Left renal cortex interstitium (tissue), 4 donors: ENCODE measurements around the gene HNRNPUL1. TPM values are rescaled to one million over a fixed set of nuclear protein-coding genes. Genes with fewer than 3 reads are reported as not detected.

Source experiments
- DNase-seq, 4 donors: peaks; one replicate each; pipeline ENCODE4 v3.0.0-alpha.2; 2013; ENCODE audit warnings: low read depth in 4 of 4, low spot score in 2 of 4, missing footprints in 1 of 4
- polyA plus RNA-seq, 4 donors: library from polyadenylated mRNA; unstranded; fragments of 120-200 nt; gene quantifications; one replicate each; pipeline ENCODE4 v1.2.1, GENCODE V29; 2013; ENCODE audit not compliant: insufficient read length in 4 of 4

HNRNPUL1 gene
- polyA plus RNA-seq, 4 donors: 192 to 227 (median 205) TPM

DNA sequence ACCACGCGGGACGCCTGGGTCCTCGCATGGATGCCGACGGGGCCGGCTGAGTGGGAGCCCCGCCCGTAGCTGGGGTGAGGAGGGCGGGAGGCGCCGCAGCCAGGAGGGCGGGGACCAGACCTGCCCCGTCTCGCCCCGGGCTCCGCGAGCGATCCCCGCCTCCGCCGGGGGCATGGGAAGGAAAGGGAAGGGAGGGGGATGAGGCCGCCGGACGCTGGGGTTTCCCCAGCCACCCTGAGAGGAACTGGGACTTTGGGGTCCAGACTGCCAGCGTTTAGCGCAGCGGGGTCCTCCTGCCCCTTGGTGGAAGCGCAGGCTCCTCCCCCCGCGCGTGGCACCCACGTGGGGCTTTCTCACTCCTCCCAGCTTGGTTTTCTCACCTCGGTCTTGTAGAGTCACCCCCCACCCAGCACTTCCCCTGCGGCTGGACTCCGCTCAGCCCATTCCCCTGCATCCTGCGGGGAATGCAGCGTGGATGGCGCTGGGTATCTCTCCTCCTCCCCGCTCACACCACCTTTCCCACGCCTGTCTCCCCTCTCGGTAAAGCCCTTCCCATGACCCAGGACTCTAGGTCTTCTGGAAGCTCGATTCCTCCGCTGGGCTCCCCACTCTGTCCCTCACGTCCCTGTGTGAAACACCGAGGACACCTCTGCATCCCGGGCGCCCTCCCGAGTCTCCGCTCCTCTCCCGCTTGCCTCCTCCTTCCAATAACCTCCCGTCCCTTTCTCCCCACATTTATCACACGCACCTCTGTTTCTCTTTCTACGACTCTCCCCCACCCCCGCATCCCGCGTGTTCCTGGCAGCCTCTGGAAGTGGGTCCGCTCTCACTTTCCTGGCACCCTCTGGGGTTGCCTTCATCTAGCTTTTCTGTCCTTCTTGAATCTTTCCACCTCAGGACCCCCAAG is 87.4 kb downstream of the HNRNPUL1 start:
- DNase-seq: no peak

DNA sequence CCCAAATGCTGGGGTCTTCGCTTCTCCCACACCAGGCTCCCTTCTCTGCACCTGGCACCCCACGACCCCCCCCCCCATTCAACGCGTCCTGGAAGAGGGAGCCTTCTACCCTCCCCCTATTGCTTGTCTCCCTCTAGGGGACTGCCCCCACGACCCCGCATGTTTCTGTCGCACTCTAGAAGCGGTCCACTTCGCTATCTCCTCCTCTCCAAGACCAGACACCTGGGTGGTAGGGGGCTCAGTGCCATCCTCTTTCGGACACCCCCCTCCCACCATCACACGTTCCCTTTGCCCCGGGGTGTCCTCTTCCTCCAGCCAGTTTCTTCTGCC is 88.1 kb downstream of the HNRNPUL1 start:
- DNase-seq: no peak

DNA sequence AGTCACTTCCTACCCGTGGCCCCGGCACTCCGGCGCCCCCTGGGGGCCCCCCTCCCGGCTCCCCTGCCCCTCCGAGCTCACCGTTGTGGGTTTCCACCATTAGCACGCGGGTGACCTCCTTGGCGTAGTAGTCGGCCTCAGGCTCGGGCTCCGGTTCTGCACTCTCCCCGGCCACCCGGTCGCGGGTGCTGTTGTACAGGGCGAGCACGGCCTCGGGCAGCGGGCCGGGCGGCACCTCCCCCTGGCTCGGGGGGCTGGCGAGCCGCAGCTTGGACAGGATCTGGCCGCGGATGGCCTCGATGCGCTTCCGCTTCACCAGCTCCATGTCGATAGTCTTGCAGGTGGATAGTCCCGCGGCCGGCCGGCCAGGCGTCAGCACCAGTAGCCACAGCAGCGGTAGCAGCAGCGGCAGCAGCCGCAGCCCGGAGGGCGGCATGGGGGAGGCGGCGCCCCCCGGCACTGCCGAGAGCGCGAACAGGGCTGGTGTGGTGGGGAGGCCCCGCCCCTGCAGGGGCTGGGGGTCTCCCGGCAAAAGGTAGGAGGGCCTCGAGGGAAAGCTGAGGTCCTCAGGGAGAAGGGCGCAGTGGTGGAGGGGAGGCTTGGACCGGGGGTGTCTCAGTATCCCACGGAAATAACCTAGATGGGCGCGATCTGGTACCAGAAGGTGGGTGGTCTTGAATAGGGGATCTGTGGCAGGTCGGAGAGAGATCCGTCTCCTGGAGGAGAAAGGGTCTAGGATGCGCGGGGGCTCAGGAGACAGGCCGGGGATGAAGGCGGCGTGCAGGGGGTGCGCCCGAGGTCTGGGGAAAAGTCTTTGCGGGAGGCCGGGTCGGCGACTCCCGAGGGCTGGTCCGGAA is 88.7 kb downstream of the HNRNPUL1 start:
- no peak for DNase-seq

DNA sequence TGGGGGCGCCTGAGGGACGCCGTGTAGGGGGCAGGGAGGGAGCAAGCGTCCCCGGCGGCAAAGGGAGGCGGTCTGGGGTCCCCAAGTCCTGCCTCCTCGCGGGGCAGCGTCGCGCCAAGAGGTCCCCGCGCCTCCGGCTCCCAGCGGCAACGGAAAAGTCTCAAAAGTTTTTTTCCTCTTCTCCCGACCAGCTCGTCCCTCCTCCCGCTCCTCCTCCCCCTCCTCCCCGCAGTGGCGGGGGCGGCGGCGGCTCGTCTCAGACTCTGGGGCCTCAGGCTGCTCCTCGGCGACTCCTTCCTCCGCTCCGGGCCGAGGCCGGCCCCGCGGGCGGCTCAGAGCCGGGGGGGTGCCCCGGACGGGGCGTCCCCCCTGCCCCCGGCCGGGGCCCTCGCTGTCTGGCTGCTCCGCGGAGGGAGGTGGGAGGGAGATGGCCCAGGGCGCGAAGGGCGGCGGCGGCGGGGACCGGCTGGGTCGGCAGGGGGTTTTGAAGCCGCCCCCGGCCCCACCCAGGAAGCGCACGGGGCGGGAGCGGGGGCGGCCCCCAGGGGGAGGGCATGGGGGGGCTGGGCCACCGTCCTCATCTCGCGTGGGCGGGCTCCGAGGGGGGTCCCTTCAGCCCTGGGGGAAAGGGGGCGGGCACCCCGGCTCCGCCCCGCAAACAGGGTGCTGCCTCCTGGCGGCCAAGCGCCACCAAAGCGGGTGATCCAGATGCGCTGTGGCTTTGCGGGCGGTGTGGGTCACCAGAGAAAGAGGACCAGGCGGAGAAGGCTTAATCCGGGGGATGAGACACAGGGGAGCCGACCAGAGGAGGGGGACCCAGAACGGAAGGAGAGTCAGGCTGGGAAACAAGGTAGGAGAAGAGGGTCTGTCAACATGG is 89.5 kb downstream of the HNRNPUL1 start, which contains the start of gene TGFB1:
TSS of gene TGFB1 (minus strand) at position 457 of the 877 bp plus-strand sequence. CDS start 878 bp downstream, outside the sequence.
- DNase-seq: peak in 2 of 4 donors; percentile 53 to 58

DNA sequence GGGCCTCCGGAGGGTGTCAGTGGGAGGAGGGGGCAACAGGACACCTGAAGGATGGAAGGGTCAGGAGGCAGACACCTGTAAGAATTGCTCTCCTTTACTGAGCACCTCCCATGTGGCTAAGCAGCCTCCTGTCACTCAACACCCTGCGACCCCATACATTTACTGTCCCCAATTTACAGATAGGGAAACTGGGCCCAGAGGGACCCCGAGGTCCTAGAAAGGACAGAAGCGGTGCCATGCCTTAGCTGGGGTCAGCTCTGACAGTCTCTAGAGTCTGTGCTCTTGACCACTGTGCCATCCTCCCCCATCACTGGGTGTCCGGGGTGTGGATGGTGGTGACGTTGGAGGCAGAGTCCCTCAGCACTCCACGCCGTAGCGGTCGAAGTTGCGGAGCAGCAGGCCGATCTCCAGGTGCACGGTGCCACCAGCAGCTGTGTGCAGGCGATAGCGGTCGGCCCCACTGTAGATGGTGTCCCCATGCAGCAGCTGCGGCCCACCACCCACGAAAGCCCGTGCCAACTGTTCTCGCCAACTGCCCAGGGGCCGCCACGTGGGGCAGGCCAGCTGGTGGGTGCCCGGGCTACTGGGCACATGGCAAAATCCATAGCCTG is 90.3 kb downstream of the HNRNPUL1 start:
- no peak for DNase-seq

DNA sequence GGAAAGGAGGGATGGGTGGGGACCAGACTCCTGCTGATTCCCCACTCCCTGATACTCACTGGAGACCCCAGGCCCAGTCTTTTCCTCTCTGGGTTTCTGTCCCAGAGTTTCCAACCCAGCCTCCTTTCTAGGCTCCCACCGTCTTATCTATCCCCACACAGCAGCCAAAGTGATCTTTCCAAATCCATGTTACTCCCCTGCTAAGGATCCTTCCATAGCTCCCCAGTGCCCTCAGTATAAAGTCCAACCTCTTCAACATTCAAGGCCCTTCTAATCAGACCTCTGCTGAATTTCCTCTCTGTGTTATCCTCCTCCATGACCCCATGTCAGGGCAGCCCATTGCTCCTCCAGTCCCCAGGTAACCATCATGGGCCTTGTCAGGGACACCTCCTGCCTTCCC is 90.9 kb downstream of the HNRNPUL1 start:
- no peak for DNase-seq

DNA sequence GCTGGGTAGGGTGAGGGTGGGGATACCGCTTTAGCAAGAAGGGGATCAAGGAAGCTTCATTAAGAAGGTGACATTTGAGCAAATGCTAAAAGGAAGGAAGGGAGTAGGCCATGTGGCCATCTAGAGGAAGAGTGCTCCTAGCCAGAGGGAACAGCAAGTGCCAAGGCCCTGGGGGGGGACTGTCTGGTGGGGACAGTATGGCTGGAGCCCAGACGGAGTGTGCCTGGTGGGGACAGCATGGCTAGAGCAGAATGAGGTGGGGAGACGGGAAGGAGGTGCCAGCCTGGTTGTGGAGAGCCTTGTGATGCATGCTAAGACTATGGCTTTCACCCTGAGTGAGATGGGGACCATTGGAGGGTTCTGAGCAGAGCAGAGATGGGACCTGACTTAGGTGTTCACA is 91.6 kb downstream of the HNRNPUL1 start:
- DNase-seq: no peak

DNA sequence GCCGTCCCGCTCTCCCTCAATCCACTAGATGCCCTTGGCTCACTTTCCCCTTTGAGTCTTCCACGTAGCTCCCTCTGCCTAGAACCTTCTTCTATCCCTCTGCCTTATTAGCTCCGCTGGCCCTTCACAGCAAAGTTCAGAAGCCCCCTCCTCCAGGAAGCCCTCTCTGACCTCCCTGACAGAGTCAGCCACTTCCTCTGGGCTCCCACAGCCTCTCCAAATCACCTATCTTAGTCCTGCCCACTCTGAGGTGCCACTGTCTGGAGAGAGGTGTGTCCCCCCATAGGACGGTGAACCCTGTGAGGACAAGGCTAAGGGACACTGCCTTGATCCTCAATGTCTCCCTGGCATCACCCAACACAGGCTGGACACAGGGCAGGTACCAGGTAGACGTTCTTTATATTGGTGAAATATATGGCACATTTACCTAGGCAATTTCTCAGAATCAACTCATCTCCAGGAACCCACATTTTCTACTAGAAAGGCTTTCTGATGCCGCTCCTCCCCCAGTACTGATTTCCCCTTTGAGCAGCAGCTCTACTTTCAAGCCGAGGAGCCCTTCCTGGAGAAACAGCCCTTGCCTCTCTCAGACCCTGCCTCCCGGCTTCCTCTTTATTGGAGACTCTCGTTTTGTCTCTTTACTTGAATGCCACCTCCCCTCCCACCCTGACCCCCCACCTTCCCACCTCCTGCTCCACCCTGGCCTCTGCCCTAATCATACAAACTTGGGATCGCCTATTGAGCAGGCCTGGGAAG is 93.0 kb downstream of the HNRNPUL1 start:
- DNase-seq: no peak

Other genes starting within 250 kb of the HNRNPUL1 start
- gene CYP2A13, start 175.9 kb upstream of the HNRNPUL1 start, polyA plus RNA-seq: not detected
- under 1 TPM in 2 of 4 donors, not detected in 2; 0.21 to 0.32 TPM for gene CYP2F1, start 149.9 kb upstream of the HNRNPUL1 start, polyA plus RNA-seq
- gene CYP2S1, start 71.2 kb upstream of the HNRNPUL1 start, polyA plus RNA-seq: under 1 TPM; 0.32 to 0.52 (median 0.41) TPM
- 10 to 100 TPM; 31.7 to 34.1 (median 32.0) TPM for gene AXL, start 45.1 kb upstream of the HNRNPUL1 start, polyA plus RNA-seq
- 10 to 100 TPM; 30.8 to 40.1 (median 34.1) TPM for gene CCDC97, start 45.8 kb downstream of the HNRNPUL1 start, polyA plus RNA-seq
- gene TGFB1, start 89.5 kb downstream of the HNRNPUL1 start, polyA plus RNA-seq: 10 to 100 TPM; 25.6 to 33.4 (median 30.1) TPM
- gene B9D2, start 99.8 kb downstream of the HNRNPUL1 start, polyA plus RNA-seq: 10 to 100 TPM in 1 of 4 donors, 1 to 10 TPM in 3; 6.7 to 11.4 (median 9.1) TPM
- 10 to 100 TPM in 3 of 4 donors, 1 to 10 TPM in 1; 7.7 to 30.2 (median 18.2) TPM for gene TMEM91, start 112.2 kb downstream of the HNRNPUL1 start, polyA plus RNA-seq
- 10 to 100 TPM; 16.1 to 23.4 (median 19.3) TPM for gene EXOSC5, start 133.0 kb downstream of the HNRNPUL1 start, polyA plus RNA-seq
- gene BCKDHA, start 133.4 kb downstream of the HNRNPUL1 start, polyA plus RNA-seq: 10 to 100 TPM; 32.9 to 60.7 (median 48.0) TPM
- gene B3GNT8, start 163.0 kb downstream of the HNRNPUL1 start, polyA plus RNA-seq: 1 to 10 TPM; 2.9 to 6.7 (median 4.6) TPM
- gene DMAC2, start 175.5 kb downstream of the HNRNPUL1 start, polyA plus RNA-seq: 10 to 100 TPM; 55.6 to 66.6 (median 62.1) TPM
- 1 to 10 TPM; 1.4 to 6.8 (median 5.6) TPM for gene ERICH4, start 178.8 kb downstream of the HNRNPUL1 start, polyA plus RNA-seq